ENCODE measurements around the gene AIPL1.
A peak's percentile ranks its signal among the peaks of the same experiment; 100 is the strongest.

Gene AIPL1

GRCh38 chr17:6374761-6375312, 60.1 kb downstream of the AIPL1 start:
- TF ChIP-seq CTCF (IDR thresholded peaks at IDR 0.05; ENCODE audit: extremely low read depth, missing control alignments), result no peak
- peak; percentile 15 for DNase-seq (ENCODE audit: low spot score)

- TF ChIP-seq CTCF (IDR thresholded peaks at IDR 0.05; ENCODE audit: extremely low read depth, missing control alignments), result no peak
- DNase-seq (ENCODE audit: low spot score), result no peak
Measured at GRCh38 chr17:6374271-6374691, 60.6 kb downstream of the AIPL1 start.
